Osteocyte (in vitro differentiated cells): ENCODE measurements around the gene C20orf204. TPM values are rescaled to one million over a fixed set of nuclear protein-coding genes. Genes with fewer than 3 reads are reported as not detected.

Experiments
- DNase-seq: peaks from one replicate; pipeline ENCODE4 v3.0.0; 2021; ENCODE audit warnings: mixed read lengths; ENCODE audit not compliant: unreplicated experiment; ENCODE audit errors: extremely low spot score
- H3K27ac Mint-ChIP-seq: one replicate; pipeline ENCODE4 v1.8.0; 2021; ENCODE audit warnings: mild to moderate bottlenecking, mixed read lengths; ENCODE audit not compliant: unreplicated experiment
- H3K27me3 Mint-ChIP-seq: one replicate; pipeline ENCODE4 v1.8.0; 2021; ENCODE audit warnings: mixed read lengths; ENCODE audit not compliant: unreplicated experiment
- H3K36me3 Mint-ChIP-seq: one replicate; pipeline ENCODE4 v1.8.0; 2021; ENCODE audit warnings: mixed read lengths; ENCODE audit not compliant: unreplicated experiment
- H3K4me1 Mint-ChIP-seq: one replicate; pipeline ENCODE4 v1.8.0; 2021; ENCODE audit warnings: mixed read lengths; ENCODE audit not compliant: unreplicated experiment
- H3K4me3 Mint-ChIP-seq: one replicate; pipeline ENCODE4 v1.8.0; 2021; ENCODE audit warnings: mild to moderate bottlenecking, moderate library complexity, mixed read lengths; ENCODE audit not compliant: unreplicated experiment
- H3K9me3 Mint-ChIP-seq: one replicate; pipeline ENCODE4 v1.8.0; 2021; ENCODE audit warnings: mixed read lengths; ENCODE audit not compliant: unreplicated experiment
- total RNA-seq: library from RNA; stranded (reverse); gene quantifications from 2 replicates; pipeline ENCODE4 v1.2.1, GENCODE V29; 2021
- TF ChIP-seq, protein P1 (sequence below): fragments of 200-600 bp; sonication (generic); IDR thresholded peaks from 2 replicates; pipeline ENCODE4 v1.5.0; 2021; ENCODE audit warnings: antibody characterized with exemption, mild to moderate bottlenecking, moderate library complexity

The C20orf204 gene
- total RNA-seq, 1 donor from 2014 or later, result 1.3 TPM

DNA sequence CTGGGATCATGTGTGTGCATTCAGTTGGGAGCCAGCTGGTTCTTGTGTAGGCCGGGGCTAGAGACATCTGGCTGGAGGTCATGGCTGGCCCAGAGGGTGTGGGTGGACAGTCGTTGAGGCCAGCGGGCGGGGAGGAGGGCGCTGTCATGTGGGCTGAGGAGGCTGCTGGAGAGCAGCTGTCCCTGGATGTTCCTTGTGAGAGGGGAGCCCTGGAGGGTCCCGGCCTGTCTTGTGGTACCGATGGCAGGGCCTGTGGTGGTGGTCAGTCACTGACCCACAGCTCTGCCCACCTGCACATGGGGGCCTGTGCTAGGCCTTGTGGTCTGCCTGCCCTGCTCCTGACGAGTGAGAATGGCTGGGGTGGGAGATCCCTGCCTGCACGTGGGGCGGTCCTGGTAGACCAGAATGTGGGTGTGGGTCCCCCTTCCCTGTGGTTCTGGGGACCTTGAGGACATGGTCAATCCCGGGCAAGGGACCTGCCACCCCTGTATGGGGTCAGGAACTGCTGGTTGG is 1.9 kb upstream of the C20orf204 start:
- TF ChIP-seq, protein P1, sequence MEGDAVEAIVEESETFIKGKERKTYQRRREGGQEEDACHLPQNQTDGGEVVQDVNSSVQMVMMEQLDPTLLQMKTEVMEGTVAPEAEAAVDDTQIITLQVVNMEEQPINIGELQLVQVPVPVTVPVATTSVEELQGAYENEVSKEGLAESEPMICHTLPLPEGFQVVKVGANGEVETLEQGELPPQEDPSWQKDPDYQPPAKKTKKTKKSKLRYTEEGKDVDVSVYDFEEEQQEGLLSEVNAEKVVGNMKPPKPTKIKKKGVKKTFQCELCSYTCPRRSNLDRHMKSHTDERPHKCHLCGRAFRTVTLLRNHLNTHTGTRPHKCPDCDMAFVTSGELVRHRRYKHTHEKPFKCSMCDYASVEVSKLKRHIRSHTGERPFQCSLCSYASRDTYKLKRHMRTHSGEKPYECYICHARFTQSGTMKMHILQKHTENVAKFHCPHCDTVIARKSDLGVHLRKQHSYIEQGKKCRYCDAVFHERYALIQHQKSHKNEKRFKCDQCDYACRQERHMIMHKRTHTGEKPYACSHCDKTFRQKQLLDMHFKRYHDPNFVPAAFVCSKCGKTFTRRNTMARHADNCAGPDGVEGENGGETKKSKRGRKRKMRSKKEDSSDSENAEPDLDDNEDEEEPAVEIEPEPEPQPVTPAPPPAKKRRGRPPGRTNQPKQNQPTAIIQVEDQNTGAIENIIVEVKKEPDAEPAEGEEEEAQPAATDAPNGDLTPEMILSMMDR, result no peak
- Mint-ChIP-seq H3K27ac (no peak overlapping the region), H3K27me3 (peaks cover 3% of the 10 kb centered on the region), H3K4me3 (no peak overlapping the region), H3K36me3 (peaks cover 25% of the 10 kb centered on the region), H3K4me1 (peaks cover 2% of the 10 kb centered on the region), H3K9me3 (no peaks in the 10 kb centered on the region)
- no peak for DNase-seq

DNA sequence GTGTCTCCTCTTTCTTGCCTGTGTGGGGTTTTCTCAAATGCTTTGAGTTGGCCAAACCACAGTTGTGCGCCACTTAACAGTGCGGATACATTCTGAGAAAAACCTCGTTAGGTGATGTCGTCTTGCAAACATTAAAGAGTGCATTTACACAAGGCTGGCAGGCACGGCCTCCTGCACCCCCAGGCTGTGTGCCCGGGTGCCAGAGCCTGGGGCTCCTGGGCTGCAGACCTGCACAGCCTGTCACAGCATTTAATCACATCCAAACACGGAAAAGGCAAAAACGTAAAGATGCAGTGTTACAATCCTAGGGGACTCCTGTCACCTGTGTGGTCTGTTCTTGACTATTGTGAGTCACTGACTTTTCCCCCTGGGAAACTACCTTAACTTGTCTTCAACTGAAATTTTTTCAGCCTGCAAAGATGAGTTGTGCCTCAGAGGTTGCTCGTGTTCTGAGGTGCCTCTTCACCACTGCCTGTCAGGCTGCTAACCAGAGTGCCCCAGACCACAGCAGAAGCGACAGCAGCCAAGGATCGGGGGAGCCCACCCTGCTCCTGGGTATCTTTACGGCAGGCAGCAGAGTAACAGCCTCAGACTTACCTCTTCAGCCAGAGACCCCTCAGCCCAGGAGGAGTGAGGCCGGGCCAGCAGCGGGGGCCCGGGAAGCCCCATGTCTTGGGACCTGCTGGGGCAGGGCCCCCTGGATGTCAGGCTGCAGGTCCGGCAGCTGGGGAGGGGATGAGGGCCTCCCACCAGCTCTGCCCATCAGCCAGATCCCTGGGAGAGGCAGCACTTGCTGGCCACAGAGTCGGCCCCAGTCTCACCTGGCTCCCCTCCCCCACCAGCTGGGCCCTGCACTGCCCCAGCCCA is 683 bp upstream of the C20orf204 start:
- TF ChIP-seq, protein P1, result no peak
- H3K4me1 Mint-ChIP-seq, result peaks cover 13% of the 10 kb centered on the region
- H3K27ac Mint-ChIP-seq, result no peak overlapping the region
- H3K36me3 Mint-ChIP-seq, result peaks cover 19% of the 10 kb centered on the region
- H3K27me3 Mint-ChIP-seq, result peaks cover 6% of the 10 kb centered on the region
- DNase-seq, result no peak
- no peaks in the 10 kb centered on the region for H3K9me3 Mint-ChIP-seq
- H3K4me3 Mint-ChIP-seq, result no peak overlapping the region

GRCh38 chr20:64036346-64037198 is 590 bp downstream of the C20orf204 start:
- TF ChIP-seq, protein P1, result no peak
- H3K27ac Mint-ChIP-seq, result no peak overlapping the region
- peaks cover 15% of the 10 kb centered on the region for H3K4me1 Mint-ChIP-seq
- H3K4me3 Mint-ChIP-seq, result no peak overlapping the region
- peaks cover 9% of the 10 kb centered on the region for H3K27me3 Mint-ChIP-seq
- no peak for DNase-seq
- no peaks in the 10 kb centered on the region for H3K9me3 Mint-ChIP-seq
- peaks cover 9% of the 10 kb centered on the region for H3K36me3 Mint-ChIP-seq

GRCh38 chr20:64037199-64037497 is 1.2 kb downstream of the C20orf204 start:
- TF ChIP-seq, protein P1, result no peak
- no peaks in the 10 kb centered on the region for H3K9me3 Mint-ChIP-seq
- H3K27me3 Mint-ChIP-seq, result peaks cover 9% of the 10 kb centered on the region
- no peak for DNase-seq
- no peak overlapping the region for H3K4me3 Mint-ChIP-seq
- peaks cover 18% of the 10 kb centered on the region for H3K4me1 Mint-ChIP-seq
- no peak overlapping the region for H3K27ac Mint-ChIP-seq
- peaks cover 9% of the 10 kb centered on the region for H3K36me3 Mint-ChIP-seq
